ENCODE results near the gene SUGCT. TPM values are rescaled to one million over a fixed set of nuclear protein-coding genes. Genes with fewer than 3 reads are reported as not detected.

Gene SUGCT
- total and polyA plus RNA-seq, 2 experiments from 2014 or later, result 21.4 to 57.8 TPM

- no peak overlapping the region for H3K27ac ChIP-seq
- H3K4me3 ChIP-seq, result no peak overlapping the region
- TF ChIP-seq, protein P1, sequence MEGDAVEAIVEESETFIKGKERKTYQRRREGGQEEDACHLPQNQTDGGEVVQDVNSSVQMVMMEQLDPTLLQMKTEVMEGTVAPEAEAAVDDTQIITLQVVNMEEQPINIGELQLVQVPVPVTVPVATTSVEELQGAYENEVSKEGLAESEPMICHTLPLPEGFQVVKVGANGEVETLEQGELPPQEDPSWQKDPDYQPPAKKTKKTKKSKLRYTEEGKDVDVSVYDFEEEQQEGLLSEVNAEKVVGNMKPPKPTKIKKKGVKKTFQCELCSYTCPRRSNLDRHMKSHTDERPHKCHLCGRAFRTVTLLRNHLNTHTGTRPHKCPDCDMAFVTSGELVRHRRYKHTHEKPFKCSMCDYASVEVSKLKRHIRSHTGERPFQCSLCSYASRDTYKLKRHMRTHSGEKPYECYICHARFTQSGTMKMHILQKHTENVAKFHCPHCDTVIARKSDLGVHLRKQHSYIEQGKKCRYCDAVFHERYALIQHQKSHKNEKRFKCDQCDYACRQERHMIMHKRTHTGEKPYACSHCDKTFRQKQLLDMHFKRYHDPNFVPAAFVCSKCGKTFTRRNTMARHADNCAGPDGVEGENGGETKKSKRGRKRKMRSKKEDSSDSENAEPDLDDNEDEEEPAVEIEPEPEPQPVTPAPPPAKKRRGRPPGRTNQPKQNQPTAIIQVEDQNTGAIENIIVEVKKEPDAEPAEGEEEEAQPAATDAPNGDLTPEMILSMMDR (IDR thresholded peaks at IDR 0.05; ENCODE audit: low read depth, low read length), result no peak
- no peaks in the 10 kb centered on the region for H3K9me3 ChIP-seq (ENCODE audit: low read depth)
- no peak for DNase-seq (ENCODE audit: low read depth in 1 of 2, low spot score in 1 of 2)
- peaks cover 8% of the 10 kb centered on the region for H3K4me1 ChIP-seq (ENCODE audit: low read depth)
- no peaks in the 10 kb centered on the region for H3K27me3 ChIP-seq
- H3K36me3 ChIP-seq, result no peaks in the 10 kb centered on the region
These were observed 663.8 kb downstream of the SUGCT start for GRCh38 chr7:40798613-40799012.

DNA sequence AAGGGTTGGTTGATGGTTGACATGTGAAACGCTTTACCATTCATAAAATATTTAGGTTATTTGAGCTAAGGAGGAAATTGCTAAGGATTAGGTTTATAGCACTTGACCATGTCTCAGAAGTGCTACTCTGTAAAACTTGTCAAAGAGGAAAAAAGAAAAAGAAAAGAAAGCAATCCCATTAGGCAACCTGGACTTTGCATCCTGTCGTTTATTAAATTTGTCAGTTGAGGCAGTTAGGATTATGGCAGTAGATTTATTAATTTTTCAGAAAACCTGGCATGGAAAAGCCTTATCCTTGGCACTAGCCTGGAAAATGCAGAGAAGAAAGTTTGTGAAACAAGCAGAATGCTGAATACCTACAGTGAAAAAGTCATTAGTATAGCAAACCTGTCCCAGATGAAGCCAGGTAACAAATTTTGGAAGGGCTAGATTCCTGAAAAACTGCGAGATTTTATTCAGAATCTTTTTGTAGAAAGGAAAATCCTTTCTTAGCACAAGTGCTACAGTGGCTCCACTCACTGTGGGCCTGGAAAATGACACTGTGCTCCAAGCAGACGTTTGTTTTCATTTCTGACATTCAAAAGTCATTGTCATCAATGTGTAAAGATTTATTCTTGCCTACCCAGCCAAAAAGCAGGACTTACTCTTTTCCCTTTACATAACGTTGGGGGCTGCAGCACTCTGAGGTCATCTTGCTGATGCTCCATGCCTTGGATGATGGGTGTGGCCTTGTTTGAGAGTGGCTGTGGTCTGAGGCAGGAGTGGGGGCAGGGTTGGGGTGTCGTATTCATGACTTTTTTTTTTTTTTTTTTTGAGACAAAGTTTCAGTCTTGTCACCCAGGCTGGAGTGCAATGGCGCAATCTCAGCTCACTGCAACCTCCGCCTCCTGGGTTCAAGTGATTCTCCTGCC lies 664.9 kb downstream of the SUGCT start:
- Histone ChIP-seq H3K4me3 (no peak overlapping the region), H3K27me3 (no peaks in the 10 kb centered on the region), H3K36me3 (no peaks in the 10 kb centered on the region), H3K27ac (no peak overlapping the region), H3K4me1 (ENCODE audit: low read depth) (peaks cover 8% of the 10 kb centered on the region), H3K9me3 (ENCODE audit: low read depth) (no peaks in the 10 kb centered on the region)
- no peak for DNase-seq (ENCODE audit: low read depth in 1 of 2, low spot score in 1 of 2)
- TF ChIP-seq, protein P1 (IDR thresholded peaks at IDR 0.05; ENCODE audit: low read depth, low read length), result no peak

DNA sequence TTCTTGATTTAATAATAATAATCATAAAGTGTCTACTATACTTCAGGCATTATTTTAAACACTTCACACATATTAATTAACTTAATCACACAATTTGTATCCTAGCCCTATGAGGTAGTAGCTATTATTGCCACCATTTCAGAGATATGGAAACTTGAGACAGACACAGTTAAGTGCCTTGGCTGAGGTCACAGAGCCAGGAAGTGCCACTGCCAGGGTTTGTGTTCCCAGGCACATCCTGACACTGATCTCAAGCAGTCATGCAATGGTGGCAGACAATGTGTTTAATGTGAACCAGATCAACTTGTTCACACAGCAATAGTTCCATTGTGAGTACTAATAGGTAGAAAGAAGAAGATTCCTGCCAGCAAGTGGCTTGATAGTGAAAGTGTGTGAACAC lies 666.0 kb downstream of the SUGCT start:
- Histone ChIP-seq H3K27ac (peak overlapping the region; percentile 15), H3K36me3 (no peaks in the 10 kb centered on the region), H3K4me3 (no peak overlapping the region), H3K9me3 (ENCODE audit: low read depth) (no peaks in the 10 kb centered on the region), H3K27me3 (no peaks in the 10 kb centered on the region), H3K4me1 (ENCODE audit: low read depth) (peaks cover 8% of the 10 kb centered on the region)
- peak in 1 of 2 donors; percentile 33 for DNase-seq (ENCODE audit: low read depth in 1 of 2, low spot score in 1 of 2)
- TF ChIP-seq, protein P1 (IDR thresholded peaks at IDR 0.05; ENCODE audit: low read depth, low read length), result no peak

GRCh38 chr7:40802497-40802896 lies 667.7 kb downstream of the SUGCT start:
- DNase-seq (ENCODE audit: low read depth in 1 of 2, low spot score in 1 of 2), result no peak
- no peaks in the 10 kb centered on the region for H3K27me3 ChIP-seq
- peaks cover 8% of the 10 kb centered on the region for H3K4me1 ChIP-seq (ENCODE audit: low read depth)
- TF ChIP-seq, protein P1 (IDR thresholded peaks at IDR 0.05; ENCODE audit: low read depth, low read length), result no peak
- H3K27ac ChIP-seq, result no peak overlapping the region
- no peaks in the 10 kb centered on the region for H3K9me3 ChIP-seq (ENCODE audit: low read depth)
- H3K36me3 ChIP-seq, result no peaks in the 10 kb centered on the region
- H3K4me3 ChIP-seq, result no peak overlapping the region

DNA sequence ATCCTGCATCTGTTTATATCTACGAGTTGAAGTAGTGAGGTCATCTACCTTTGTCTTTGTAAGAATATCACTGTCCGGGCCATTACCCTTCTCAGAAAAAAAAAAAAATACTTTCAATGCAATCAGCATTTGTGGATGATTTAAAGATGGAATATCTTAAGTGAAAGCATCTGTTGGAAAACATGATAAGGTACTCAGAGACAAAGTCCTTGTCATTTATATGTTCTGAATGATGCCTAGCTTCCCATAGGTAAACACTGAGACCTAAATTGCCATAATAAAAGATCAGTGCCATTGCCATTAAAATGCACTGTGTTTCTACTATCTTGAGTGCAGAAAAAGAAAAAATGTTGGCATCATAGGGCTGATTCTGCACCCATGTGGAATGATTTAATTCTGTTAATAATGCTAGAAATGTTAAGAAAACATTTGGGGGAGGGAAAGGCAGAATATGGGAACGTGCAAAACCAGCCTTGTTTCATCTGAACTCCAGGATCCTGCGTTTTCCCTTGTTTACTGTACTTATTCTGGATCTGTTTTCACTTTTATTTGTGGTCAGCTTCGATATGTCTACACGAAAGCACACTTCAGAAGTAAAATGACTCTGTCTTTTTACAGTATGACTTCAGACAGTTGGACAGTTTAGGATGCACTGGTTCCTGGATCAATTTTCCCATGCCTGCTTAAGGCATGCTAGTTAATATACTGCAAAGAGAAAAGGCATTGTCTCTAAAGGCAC lies 669.8 kb downstream of the SUGCT start:
- Histone ChIP-seq H3K4me1 (ENCODE audit: low read depth) (peaks cover 8% of the 10 kb centered on the region), H3K36me3 (no peaks in the 10 kb centered on the region), H3K27me3 (no peaks in the 10 kb centered on the region), H3K9me3 (ENCODE audit: low read depth) (no peaks in the 10 kb centered on the region), H3K27ac (no peak overlapping the region), H3K4me3 (no peak overlapping the region)
- TF ChIP-seq, protein P1 (IDR thresholded peaks at IDR 0.05; ENCODE audit: low read depth, low read length), result no peak
- DNase-seq (ENCODE audit: low read depth in 1 of 2, low spot score in 1 of 2), result no peak

Data from cardiac muscle cell (in vitro differentiated cells and primary cell).